ENCODE data around the gene EVI5.

The EVI5 gene

GRCh38 chr1:92481971-92482664 is 302.8 kb downstream of the EVI5 start:
- TF ChIP-seq CTCF (IDR thresholded peaks at IDR 0.05; ENCODE audit: low read depth, low read length) = no peak

DNA sequence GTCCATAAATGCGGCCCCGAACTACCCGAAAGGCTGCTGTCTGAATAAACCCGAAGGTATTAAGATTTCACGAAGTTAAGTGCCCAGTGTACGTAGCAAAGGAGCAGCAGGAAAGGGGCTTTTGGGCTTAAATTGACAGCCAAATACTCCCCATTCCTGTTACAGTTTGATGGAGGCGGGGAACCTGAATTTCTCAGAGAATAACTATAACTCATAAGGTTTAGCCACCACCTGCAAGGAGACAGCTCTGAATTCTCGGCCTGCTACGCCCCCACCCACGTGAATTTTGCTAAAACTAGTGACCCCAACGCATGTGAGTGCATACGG is 303.3 kb downstream of the EVI5 start:
- H3K4me3 ChIP-seq (ENCODE audit: low read depth, low read length) = no peak overlapping the region

More at GRCh38 chr1:92481971-92482664, 302.8 kb downstream of the EVI5 start:
- peak overlapping the region; percentile 37 for H3K4me3 ChIP-seq (ENCODE audit: low read depth, low read length)

GRCh38 chr1:92480813-92481598 is 303.9 kb downstream of the EVI5 start:
- no peak overlapping the region for H3K4me3 ChIP-seq (ENCODE audit: low read depth, low read length)
- no peak for TF ChIP-seq CTCF (IDR thresholded peaks at IDR 0.05; ENCODE audit: low read depth, low read length)

More for the DNA sequence above, 303.3 kb downstream of the EVI5 start:
- TF ChIP-seq CTCF (IDR thresholded peaks at IDR 0.05; ENCODE audit: low read depth, low read length) = no peak

DNA sequence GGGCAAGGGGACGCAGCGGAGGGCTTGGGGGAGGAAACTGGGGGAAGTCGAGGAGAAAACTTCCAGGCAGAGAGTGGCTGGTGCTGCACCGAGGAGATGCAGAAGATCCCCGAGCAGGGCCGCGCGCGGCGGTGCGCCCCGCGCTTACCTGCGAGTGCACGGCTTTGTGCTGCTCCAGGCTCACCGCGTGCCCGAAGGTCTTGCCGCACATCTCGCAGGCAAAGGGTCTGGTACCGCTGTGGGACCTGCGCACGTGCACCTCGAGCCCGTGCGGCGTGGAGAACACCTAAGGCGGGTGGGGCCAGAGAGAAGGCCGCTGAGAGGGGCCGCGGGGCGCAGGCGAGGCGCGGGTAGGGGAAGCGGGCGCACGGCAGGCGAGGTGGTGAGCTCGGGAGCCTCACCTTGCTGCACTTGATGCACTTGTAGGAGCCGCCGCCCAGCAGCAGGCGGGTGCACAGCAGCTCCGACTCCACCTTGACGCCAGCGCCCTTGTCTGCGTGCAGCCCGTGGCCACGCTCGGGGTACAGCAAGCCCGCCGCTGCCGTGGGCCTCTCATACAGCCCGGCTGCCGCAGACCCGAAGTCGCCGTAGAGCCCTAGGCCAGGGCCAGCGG is 304.6 kb downstream of the EVI5 start:
- no peak overlapping the region for H3K4me3 ChIP-seq (ENCODE audit: low read depth, low read length)

GRCh38 chr1:92479587-92479986 is 305.3 kb downstream of the EVI5 start:
- H3K4me3 ChIP-seq (ENCODE audit: low read depth, low read length) = no peak overlapping the region

More for the DNA sequence above, 304.6 kb downstream of the EVI5 start:
- no peak for TF ChIP-seq CTCF (IDR thresholded peaks at IDR 0.05; ENCODE audit: low read depth, low read length)

GRCh38 chr1:92478393-92478792 is 306.5 kb downstream of the EVI5 start:
- no peak for TF ChIP-seq CTCF (IDR thresholded peaks at IDR 0.05; ENCODE audit: low read depth, low read length)
- H3K4me3 ChIP-seq (ENCODE audit: low read depth, low read length) = no peak overlapping the region

More at GRCh38 chr1:92479587-92479986, 305.3 kb downstream of the EVI5 start:
- TF ChIP-seq CTCF (IDR thresholded peaks at IDR 0.05; ENCODE audit: low read depth, low read length) = no peak
